Activated CD4-positive, alpha-beta memory T cell treated with anti-CD3 and anti-CD28 coated beads, Interleukin-2, amount 10 ng/mL, durations not matched to agents 7 days and 5 days (primary cell): ENCODE measurements around the gene TMCC1. TPM values are rescaled to one million over a fixed set of nuclear protein-coding genes. Genes with fewer than 3 reads are reported as not detected.
A peak's percentile ranks its signal among the peaks of the same experiment; 100 is the strongest.

Experiments used
- CTCF ChIA-PET: fragments of 350-600 bp; sonication (Branson Sonifier 250); formaldehyde crosslinking; loops from one replicate; lab custom pipeline; 2021; ENCODE audit warnings: antibody characterized with exemption, inconsistent platforms; lab: Charles Lee
- POLR2A ChIA-PET: fragments of 350-600 bp; sonication (Branson Sonifier 250); formaldehyde crosslinking; loops from one replicate; lab custom pipeline; 2021; ENCODE audit warnings: antibody characterized with exemption; lab: Charles Lee
- DNase-seq: peaks from one replicate; pipeline ENCODE4 v3.0.0-alpha.2; 2020
- H3K27ac Mint-ChIP-seq: one replicate; pipeline ENCODE4 v1.8.0; 2021; ENCODE audit warnings: mild to moderate bottlenecking, mixed read lengths
- H3K27me3 Mint-ChIP-seq: one replicate; pipeline ENCODE4 v1.8.0; 2021; ENCODE audit warnings: mixed read lengths
- H3K36me3 Mint-ChIP-seq: one replicate; pipeline ENCODE4 v1.8.0; 2021; ENCODE audit warnings: low read depth, mixed read lengths
- H3K4me1 Mint-ChIP-seq: one replicate; pipeline ENCODE4 v1.8.0; 2021; ENCODE audit warnings: mixed read lengths
- H3K4me3 Mint-ChIP-seq: one replicate; pipeline ENCODE4 v1.8.0; 2021; ENCODE audit warnings: mild to moderate bottlenecking, mixed read lengths
- H3K9me3 Mint-ChIP-seq: one replicate; pipeline ENCODE4 v1.8.0; 2021; ENCODE audit warnings: mixed read lengths
- total RNA-seq, 2 experiments: library from RNA; stranded (reverse); gene quantifications; one replicate each; pipeline ENCODE4 v1.2.3, GENCODE V29; 2021

The TMCC1 gene
- total RNA-seq, 2 experiments from 2014 or later: 18.5 to 20.4 TPM

DNA sequence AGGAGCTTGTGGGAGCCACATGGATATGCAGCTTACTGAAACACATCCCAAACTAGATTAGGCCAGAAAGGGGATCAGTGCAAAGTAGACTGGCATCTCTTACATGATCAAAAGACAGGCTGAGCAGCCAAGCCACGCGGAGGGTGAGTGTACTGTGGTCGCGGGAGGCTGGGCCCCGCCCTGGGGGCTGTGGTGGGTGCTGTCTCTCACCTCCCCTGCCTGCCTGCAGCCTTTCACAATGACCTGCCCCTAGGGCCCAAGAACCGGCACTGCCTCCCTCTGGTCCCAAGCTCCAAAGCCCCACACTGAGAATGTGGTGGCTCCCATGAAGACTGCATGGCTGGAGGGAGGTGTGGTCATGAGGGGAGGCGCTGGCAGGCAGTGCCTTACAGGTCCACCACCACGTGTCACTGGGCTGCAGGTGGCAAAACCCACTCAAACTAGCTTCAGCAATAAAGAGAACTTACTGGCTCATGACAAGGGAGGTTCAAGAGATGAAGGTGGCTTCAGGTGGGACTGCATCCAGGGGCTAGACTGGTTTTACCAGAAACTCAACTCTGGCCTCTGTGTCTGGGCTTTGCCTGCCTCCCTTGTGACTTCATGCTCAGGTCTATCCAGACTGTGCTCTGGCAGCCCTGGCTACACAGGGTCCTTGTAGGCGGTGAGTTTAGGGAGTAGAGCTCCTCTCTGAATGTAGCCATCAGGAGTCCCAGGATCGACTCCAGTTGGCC is 259.6 kb downstream of the TMCC1 start:
- no peak for DNase-seq
- POLR2A ChIA-PET: no interaction called here
- H3K27ac Mint-ChIP-seq: no peak overlapping the region
- CTCF ChIA-PET: interaction anchor here (0.8 kb wide), 1 partner anchor 13 kb away, joined by 3 read pairs; no protein-coding TSS in a partner anchor
- H3K27me3 Mint-ChIP-seq: peaks cover 16% of the 10 kb centered on the region
- no peaks in the 10 kb centered on the region for H3K4me1 Mint-ChIP-seq
- H3K9me3 Mint-ChIP-seq: no peaks in the 10 kb centered on the region
- no peaks in the 10 kb centered on the region for H3K36me3 Mint-ChIP-seq
- no peak overlapping the region for H3K4me3 Mint-ChIP-seq

DNA sequence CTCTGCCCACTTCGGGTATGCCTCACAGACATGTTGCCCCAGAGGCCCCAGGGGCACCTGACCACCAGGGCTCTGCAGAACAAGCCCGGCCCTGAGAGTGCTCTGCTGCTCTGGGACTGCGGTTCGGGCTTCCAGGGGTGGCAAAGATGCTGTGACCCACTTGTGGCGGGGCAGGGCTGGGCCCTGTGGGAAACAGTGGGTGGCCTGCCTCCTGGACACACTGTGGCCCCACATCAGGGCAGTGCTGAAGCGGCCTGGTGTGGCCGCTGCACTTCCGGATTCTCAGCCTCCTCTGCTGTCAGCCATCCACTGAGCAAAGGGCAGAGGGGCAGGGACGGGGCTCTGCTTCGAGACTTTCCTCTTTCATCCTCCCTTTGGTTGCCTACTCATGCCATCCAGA is 260.5 kb downstream of the TMCC1 start:
- no peak for DNase-seq
- no peaks in the 10 kb centered on the region for H3K36me3 Mint-ChIP-seq
- H3K27me3 Mint-ChIP-seq: peaks cover 19% of the 10 kb centered on the region
- no peaks in the 10 kb centered on the region for H3K9me3 Mint-ChIP-seq
- peaks cover 3% of the 10 kb centered on the region for H3K4me1 Mint-ChIP-seq
- H3K4me3 Mint-ChIP-seq: no peak overlapping the region
- ChIA-PET POLR2A (no interaction called here), CTCF (no interaction called here)
- H3K27ac Mint-ChIP-seq: no peak overlapping the region

GRCh38 chr3:129632556-129632955 is 261.0 kb downstream of the TMCC1 start:
- ChIA-PET POLR2A (no interaction called here), CTCF (interaction anchor here (1.7 kb wide), 1 partner anchor 142 kb away, joined by 4 read pairs; no protein-coding TSS in a partner anchor)
- H3K27me3 Mint-ChIP-seq: peaks cover 22% of the 10 kb centered on the region
- H3K9me3 Mint-ChIP-seq: no peaks in the 10 kb centered on the region
- H3K4me3 Mint-ChIP-seq: no peak overlapping the region
- no peak overlapping the region for H3K27ac Mint-ChIP-seq
- DNase-seq: no peak
- H3K4me1 Mint-ChIP-seq: peaks cover 7% of the 10 kb centered on the region
- no peaks in the 10 kb centered on the region for H3K36me3 Mint-ChIP-seq

- CTCF ChIA-PET: interaction anchor here (1.7 kb wide), 1 partner anchor 142 kb away, joined by 4 read pairs; no protein-coding TSS in a partner anchor
- POLR2A ChIA-PET: no interaction called here
- H3K27me3 Mint-ChIP-seq: peaks cover 19% of the 10 kb centered on the region
- no peak overlapping the region for H3K27ac Mint-ChIP-seq
- no peaks in the 10 kb centered on the region for H3K9me3 Mint-ChIP-seq
- H3K4me3 Mint-ChIP-seq: no peak overlapping the region
- no peaks in the 10 kb centered on the region for H3K36me3 Mint-ChIP-seq
- H3K4me1 Mint-ChIP-seq: peaks cover 12% of the 10 kb centered on the region
- no peak for DNase-seq
Measured at GRCh38 chr3:129632056-129632455, 261.5 kb downstream of the TMCC1 start.

DNA sequence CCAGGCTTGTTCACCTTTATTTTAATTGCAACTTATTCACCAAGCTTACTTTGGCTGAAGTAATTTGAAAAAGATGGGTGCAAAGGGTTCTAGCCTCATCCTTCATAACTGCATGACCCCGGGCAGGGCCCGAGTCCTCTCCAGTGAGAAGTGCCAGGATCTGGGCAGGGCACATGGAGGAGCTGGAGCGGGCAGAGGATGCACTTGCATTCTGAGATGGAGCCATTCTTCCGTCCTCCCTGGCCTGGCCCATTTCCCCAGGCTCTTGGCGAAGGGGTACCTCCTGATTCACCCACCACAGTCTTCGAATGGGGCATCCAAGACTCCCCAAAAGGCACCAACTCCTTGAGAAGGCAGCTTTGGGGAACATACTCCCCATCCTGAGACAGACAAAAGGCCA is 264.5 kb downstream of the TMCC1 start:
- no peaks in the 10 kb centered on the region for H3K9me3 Mint-ChIP-seq
- no peak overlapping the region for H3K4me3 Mint-ChIP-seq
- ChIA-PET CTCF (interaction anchor here (1.4 to 2.5 kb wide), 2 partner anchors 139 to 196 kb away, joined by 3 to 17 read pairs; no protein-coding TSS in a partner anchor), POLR2A (no interaction called here)
- H3K27ac Mint-ChIP-seq: no peak overlapping the region
- peaks cover 23% of the 10 kb centered on the region for H3K4me1 Mint-ChIP-seq
- H3K36me3 Mint-ChIP-seq: no peaks in the 10 kb centered on the region
- DNase-seq: no peak
- H3K27me3 Mint-ChIP-seq: peaks cover 7% of the 10 kb centered on the region

DNA sequence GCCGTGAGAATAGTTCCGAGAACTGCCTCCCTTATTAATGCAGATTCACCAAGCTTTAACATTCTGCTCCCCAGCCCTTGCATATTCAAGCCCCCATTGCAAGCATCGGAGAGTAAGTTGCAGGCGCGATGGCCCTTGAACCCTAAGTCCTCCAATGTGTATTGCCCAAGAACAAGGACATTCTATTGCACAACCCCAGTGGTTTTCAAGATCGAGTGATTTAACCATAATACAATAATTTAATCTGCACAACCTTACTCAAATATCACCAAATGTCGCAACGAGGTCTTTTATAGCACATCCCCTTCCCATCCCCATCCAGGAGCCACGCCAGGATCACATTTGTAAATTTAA is 265.4 kb downstream of the TMCC1 start:
- Mint-ChIP-seq H3K4me3 (peak overlapping the region; percentile 80), H3K27me3 (peaks cover 7% of the 10 kb centered on the region), H3K9me3 (no peaks in the 10 kb centered on the region), H3K4me1 (peaks cover 23% of the 10 kb centered on the region), H3K27ac (no peak overlapping the region), H3K36me3 (no peaks in the 10 kb centered on the region)
- DNase-seq: no peak
- CTCF ChIA-PET: interaction anchor here (0.8 to 2.5 kb wide), 6 partner anchors 18 to 197 kb away, joined by 3 to 17 read pairs (median 3); no protein-coding TSS in a partner anchor
- POLR2A ChIA-PET: interaction anchor here (1.0 to 1.3 kb wide), 4 partner anchors 23 to 264 kb away, joined by 3 to 5 read pairs (median 4); no protein-coding TSS in a partner anchor

- Mint-ChIP-seq H3K4me1 (peaks cover 23% of the 10 kb centered on the region), H3K36me3 (no peaks in the 10 kb centered on the region), H3K9me3 (no peaks in the 10 kb centered on the region), H3K27ac (peak overlapping the region; percentile 79), H3K4me3 (peak overlapping the region; percentile 80), H3K27me3 (peaks cover 7% of the 10 kb centered on the region)
- ChIA-PET POLR2A (interaction anchor here (0.9 to 1.3 kb wide), 8 partner anchors 22 to 265 kb away, joined by 3 to 5 read pairs (median 3); no protein-coding TSS in a partner anchor), CTCF (interaction anchor here (0.8 to 2.5 kb wide), 8 partner anchors 19 to 300 kb away, joined by 3 to 17 read pairs (median 3); no protein-coding TSS in a partner anchor)
- peak; percentile 73 for DNase-seq
Measured at GRCh38 chr3:129627350-129628168, 266.0 kb downstream of the TMCC1 start.

DNA sequence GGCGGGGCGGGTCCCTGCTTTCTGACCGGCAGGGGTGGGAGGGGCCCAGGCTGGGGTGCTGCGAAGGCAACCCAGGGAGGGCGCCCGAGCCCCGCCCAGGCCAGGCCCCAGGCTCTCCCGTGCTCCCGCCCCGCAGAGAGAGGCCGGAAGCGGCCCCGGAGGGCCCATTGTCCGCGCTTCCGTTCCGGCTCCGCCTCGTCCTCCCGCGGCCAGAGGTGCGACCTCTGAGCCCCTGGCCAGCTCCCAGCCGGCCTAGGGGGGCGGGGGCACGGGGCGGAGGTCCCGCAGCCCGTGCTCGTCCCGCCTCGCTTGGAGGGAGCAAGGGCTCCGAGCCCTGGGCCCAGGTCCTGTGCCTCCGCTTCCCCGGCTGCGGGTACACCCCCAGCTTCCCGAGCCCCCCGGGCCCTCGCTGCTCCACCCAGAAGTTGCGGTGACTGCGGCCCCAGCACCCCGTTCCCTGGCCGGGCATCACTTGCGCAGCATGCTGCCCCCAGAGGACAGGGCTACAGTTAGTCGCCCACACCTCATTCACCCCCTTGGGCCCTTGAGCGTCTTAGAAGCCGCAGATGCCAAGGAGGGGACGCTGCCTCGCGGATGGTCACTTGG is 266.7 kb downstream of the TMCC1 start:
- CTCF ChIA-PET: interaction anchor here (1.0 to 2.5 kb wide), 4 partner anchors 38 to 301 kb away, joined by 3 to 17 read pairs (median 3); no protein-coding TSS in a partner anchor
- Mint-ChIP-seq H3K4me1 (peaks cover 23% of the 10 kb centered on the region), H3K27me3 (peaks cover 7% of the 10 kb centered on the region), H3K36me3 (no peaks in the 10 kb centered on the region), H3K27ac (peak overlapping the region; percentile 79), H3K9me3 (no peaks in the 10 kb centered on the region), H3K4me3 (peak overlapping the region; percentile 80)
- DNase-seq: peak; percentile 79
- POLR2A ChIA-PET: interaction anchor here (0.9 to 1.3 kb wide), 5 partner anchors 50 to 265 kb away, joined by 3 to 5 read pairs (median 3); no protein-coding TSS in a partner anchor

DNA sequence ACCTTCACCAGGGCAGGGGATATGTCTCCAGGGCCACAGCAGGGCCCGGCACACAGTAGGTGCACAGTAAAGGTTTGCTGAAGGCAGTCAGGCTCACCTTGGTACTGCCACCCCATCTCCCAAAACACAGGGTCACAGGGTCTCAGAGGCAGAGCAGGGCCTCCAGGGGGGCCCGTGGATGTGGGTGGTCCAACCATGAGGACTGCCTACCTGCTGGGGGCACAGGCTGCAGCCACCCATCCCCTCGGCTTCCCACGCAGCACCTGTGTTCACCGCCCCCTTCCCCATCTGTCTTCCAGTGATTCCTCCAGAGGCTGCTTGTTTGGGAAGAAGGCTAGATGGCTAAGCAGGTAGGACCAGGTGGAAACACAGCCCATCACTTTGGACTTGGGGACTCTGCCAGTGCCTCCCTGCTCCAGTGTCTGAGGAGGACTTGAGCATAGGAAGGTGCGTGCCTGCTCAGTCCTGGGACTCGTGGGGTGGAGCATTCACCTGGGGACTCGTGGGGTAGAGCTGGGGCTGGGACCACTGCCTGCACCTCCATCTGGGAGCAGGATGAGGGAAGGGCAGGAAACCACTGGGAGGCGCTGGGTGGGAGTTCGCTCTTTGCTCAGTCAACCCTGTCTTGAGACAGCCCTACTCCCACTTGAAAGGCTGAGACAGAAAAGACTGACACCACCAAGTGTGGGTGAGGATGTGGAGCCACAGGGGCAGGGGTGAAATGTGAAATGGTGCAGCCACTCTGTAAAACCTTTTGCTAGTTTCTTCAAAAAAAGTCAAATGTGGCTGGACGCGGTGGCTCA is 268.2 kb downstream of the TMCC1 start:
- CTCF ChIA-PET: no interaction called here
- DNase-seq: no peak
- Mint-ChIP-seq H3K27me3 (peaks cover 7% of the 10 kb centered on the region), H3K4me1 (peaks cover 23% of the 10 kb centered on the region), H3K4me3 (peak overlapping the region; percentile 13), H3K27ac (no peak overlapping the region), H3K36me3 (no peaks in the 10 kb centered on the region), H3K9me3 (no peaks in the 10 kb centered on the region)
- POLR2A ChIA-PET: no interaction called here

GRCh38 chr3:129624347-129625071 is 269.0 kb downstream of the TMCC1 start:
- no peak overlapping the region for H3K27ac Mint-ChIP-seq
- POLR2A ChIA-PET: no interaction called here

GRCh38 chr3:129623447-129624118 is 269.9 kb downstream of the TMCC1 start:
- no peaks in the 10 kb centered on the region for H3K36me3 Mint-ChIP-seq
- H3K4me1 Mint-ChIP-seq: peaks cover 27% of the 10 kb centered on the region
- H3K4me3 Mint-ChIP-seq: no peak overlapping the region
- H3K9me3 Mint-ChIP-seq: no peaks in the 10 kb centered on the region
- H3K27me3 Mint-ChIP-seq: peaks cover 7% of the 10 kb centered on the region
- POLR2A ChIA-PET: no interaction called here
- CTCF ChIA-PET: no interaction called here
- H3K27ac Mint-ChIP-seq: no peak overlapping the region
- no peak for DNase-seq

More at GRCh38 chr3:129624347-129625071, 269.0 kb downstream of the TMCC1 start:
- DNase-seq: no peak
- Mint-ChIP-seq H3K4me1 (peaks cover 23% of the 10 kb centered on the region), H3K27me3 (peaks cover 7% of the 10 kb centered on the region), H3K9me3 (no peaks in the 10 kb centered on the region), H3K36me3 (no peaks in the 10 kb centered on the region), H3K4me3 (no peak overlapping the region)
- CTCF ChIA-PET: no interaction called here
